MM.1S (cell line): ENCODE measurements around the gene CACNA1D.

Source experiments
- DNase-seq: peaks from one replicate; pipeline ENCODE4 v3.0.0-alpha.2; 2015
- H2AFZ ChIP-seq: fragments of 300-600 bp; sonication (generic); 2 replicates; pipeline ENCODE4 v1.6.0; 2016; ENCODE audit warnings: antibody characterized with exemption, low read length
- H3F3A ChIP-seq: fragments of 300-600 bp; sonication (generic); 2 replicates; pipeline ENCODE4 v1.6.1; 2016; ENCODE audit warnings: mild to moderate bottlenecking, antibody characterized with exemption, low read length, moderate library complexity, mixed read lengths; ENCODE audit not compliant: insufficient read depth
- H3K27ac ChIP-seq: fragments of 300-600 bp; sonication (generic); 2 replicates; pipeline ENCODE4 v1.5.1; 2016; ENCODE audit warnings: mild to moderate bottlenecking, low read length
- H3K27me3 ChIP-seq: fragments of 300-600 bp; sonication (generic); replicated peaks from 2 replicates; pipeline ENCODE4 v1.6.0; 2016; ENCODE audit warnings: low read length; ENCODE audit not compliant: insufficient read depth
- H3K36me3 ChIP-seq: fragments of 300-600 bp; sonication (generic); replicated peaks from 2 replicates; pipeline ENCODE4 v1.6.1; 2016; ENCODE audit warnings: mild to moderate bottlenecking, low read length, mixed read lengths; ENCODE audit not compliant: insufficient read depth
- H3K4me1 ChIP-seq: fragments of 300-600 bp; sonication (generic); 2 replicates; pipeline ENCODE4 v1.6.1; 2016; ENCODE audit warnings: low read length, mixed read lengths
- H3K4me2 ChIP-seq: fragments of 300-600 bp; sonication (generic); 2 replicates; pipeline ENCODE4 v1.6.0; 2016; ENCODE audit warnings: low read depth, low read length
- H3K4me3 ChIP-seq: fragments of 300-600 bp; sonication (generic); 2 replicates; pipeline ENCODE4 v1.5.1; 2016; ENCODE audit warnings: low read length, mixed read lengths
- H3K79me2 ChIP-seq: fragments of 300-600 bp; sonication (generic); 2 replicates; pipeline ENCODE4 v1.6.1; 2016; ENCODE audit warnings: mixed run types, low read length, mixed read lengths
- H3K9ac ChIP-seq: fragments of 300-600 bp; sonication (generic); 2 replicates; pipeline ENCODE4 v1.6.1; 2016; ENCODE audit warnings: low read length, mixed read lengths
- H3K9me2 ChIP-seq: fragments of 300-600 bp; sonication (generic); replicated peaks from 2 replicates; pipeline ENCODE4 v1.6.1; 2016; ENCODE audit warnings: mild to moderate bottlenecking, low read length, mixed read lengths; ENCODE audit not compliant: insufficient read depth
- H3K9me3 ChIP-seq: fragments of 300-600 bp; sonication (generic); replicated peaks from 2 replicates; pipeline ENCODE4 v1.6.1; 2016; ENCODE audit warnings: mild to moderate bottlenecking, low read length, mixed read lengths; ENCODE audit not compliant: insufficient read depth
- H4K20me1 ChIP-seq: fragments of 300-600 bp; sonication (generic); 2 replicates; pipeline ENCODE4 v1.6.1; 2016; ENCODE audit warnings: mild to moderate bottlenecking, low read length, moderate library complexity, mixed read lengths; ENCODE audit not compliant: insufficient read depth
- CTCF ChIP-seq: fragments of 300-600 bp; sonication (generic); IDR thresholded peaks from 2 replicates; pipeline ENCODE4 v1.5.1; 2016; ENCODE audit warnings: antibody characterized with exemption, low read length, mixed read lengths
- EZH2 ChIP-seq: fragments of 300-600 bp; sonication (generic); optimal IDR thresholded peaks from 2 replicates; pipeline ENCODE3; 2017; ENCODE audit warnings: low read depth, mild to moderate bottlenecking, antibody characterized with exemption, low read length, mixed read lengths
- EZH2phosphoT487 ChIP-seq: fragments of 300-600 bp; sonication (generic); IDR thresholded peaks from 2 replicates; pipeline ENCODE4 v1.6.1; 2018; ENCODE audit warnings: antibody characterized with exemption, low read length

Gene CACNA1D

GRCh38 chr3:53775834-53776251, 281.4 kb downstream of the CACNA1D start:
- Histone ChIP-seq H3K36me3 (no peaks in the 10 kb centered on the region), H4K20me1 (no peaks in the 10 kb centered on the region), H3F3A (no peaks in the 10 kb centered on the region), H3K9ac (no peak overlapping the region), H3K9me2 (no peaks in the 10 kb centered on the region), H2AFZ (no peak overlapping the region), H3K27ac (no peak overlapping the region), H3K4me1 (0 out of 2 replicates have a peak, but pooled peaks cover 7% of the 10 kb centered on the region), H3K9me3 (no peaks in the 10 kb centered on the region), H3K4me3 (no peak overlapping the region), H3K79me2 (no peaks in the 10 kb centered on the region), H3K27me3 (no peaks in the 10 kb centered on the region), H3K4me2 (no peak overlapping the region)
- DNase-seq: no peak
- TF ChIP-seq EZH2phosphoT487: no peak
- TF ChIP-seq EZH2: no peak
- no peak for TF ChIP-seq CTCF

GRCh38 chr3:53776494-53777101, 282.2 kb downstream of the CACNA1D start:
- no peaks in the 10 kb centered on the region for H3K9me2 ChIP-seq
- H4K20me1 ChIP-seq: no peaks in the 10 kb centered on the region
- no peak overlapping the region for H3K4me2 ChIP-seq
- H3F3A ChIP-seq: no peaks in the 10 kb centered on the region
- no peak overlapping the region for H3K9ac ChIP-seq
- H2AFZ ChIP-seq: no peak overlapping the region
- no peaks in the 10 kb centered on the region for H3K79me2 ChIP-seq
- no peaks in the 10 kb centered on the region for H3K9me3 ChIP-seq
- H3K27ac ChIP-seq: no peak overlapping the region
- H3K4me3 ChIP-seq: no peak overlapping the region
- no peaks in the 10 kb centered on the region for H3K36me3 ChIP-seq
- DNase-seq: no peak
- 0 out of 2 replicates have a peak, but pooled peaks cover 7% of the 10 kb centered on the region for H3K4me1 ChIP-seq
- TF ChIP-seq EZH2phosphoT487: no peak
- TF ChIP-seq CTCF: no peak
- no peak for TF ChIP-seq EZH2
- no peaks in the 10 kb centered on the region for H3K27me3 ChIP-seq

- Histone ChIP-seq H3K9me2 (no peaks in the 10 kb centered on the region), H2AFZ (no peak overlapping the region), H3K79me2 (no peaks in the 10 kb centered on the region), H3K9ac (no peak overlapping the region), H3K36me3 (no peaks in the 10 kb centered on the region), H3K4me2 (no peak overlapping the region), H3K4me1 (0 out of 2 replicates have a peak, but pooled peaks cover 7% of the 10 kb centered on the region), H3K27me3 (no peaks in the 10 kb centered on the region), H3F3A (no peaks in the 10 kb centered on the region), H4K20me1 (no peaks in the 10 kb centered on the region), H3K9me3 (no peaks in the 10 kb centered on the region), H3K4me3 (no peak overlapping the region), H3K27ac (no peak overlapping the region)
- TF ChIP-seq EZH2phosphoT487: no peak
- TF ChIP-seq CTCF: no peak
- no peak for TF ChIP-seq EZH2
- DNase-seq: no peak
Measured at GRCh38 chr3:53777468-53777867, 283.1 kb downstream of the CACNA1D start.
